A549 (cell line): ENCODE data around the gene ZNF628. TPM values are rescaled to one million over a fixed set of nuclear protein-coding genes. Genes with fewer than 3 reads are reported as not detected.

Experiments
- ATAC-seq, 2 experiments: fragments of 200-7000 bp in 1 of 2; fragments of >200 bp in 1 of 2; cut with Nextera tagmentation in 1 of 2; cut with Tn5 transposase in 1 of 2; 3 replicates each; pipeline versions ENCODE4 v1.8.0 to v1.9.1; 2018 to 2020; ENCODE audit warnings: mild to moderate bottlenecking in 1 of 2, moderate library complexity in 1 of 2
- CTCF ChIA-PET: fragments of 300-600 bp; sonication (Branson Sonifier 250); formaldehyde crosslinking; extraction: SDS; loops from one replicate; lab custom pipeline; 2021; ENCODE audit warnings: antibody characterized with exemption, inconsistent platforms; lab: Yijun Ruan, JAX
- POLR2A ChIA-PET: fragments of 350-600 bp; formaldehyde crosslinking; extraction: SDS; loops from one replicate; lab custom pipeline; 2021; ENCODE audit warnings: antibody characterized with exemption, inconsistent platforms; lab: Yijun Ruan, JAX
- DNase-seq, 2 experiments: peaks; one replicate each; pipeline versions ENCODE4 v3.0.0 to v3.0.0-alpha.2; 2011 to 2016; ENCODE audit warnings: low read depth in 1 of 2, low spot score in 1 of 2
- FAIRE-seq: peaks from 2 replicates; lab custom pipeline; 2011; peaks lifted over from hg19 to GRCh38; lab: Jason Lieb, UNC
- H3K27ac ChIP-seq, 2 experiments: fragments of >200 bp; sonication (Bioruptor Twin); formaldehyde crosslinking; 3 replicates each; pipeline ENCODE4 v1.5.1; 2016 to 2017
- H3K4me1 ChIP-seq: fragments of >200 bp; sonication (Bioruptor Twin); formaldehyde crosslinking; 3 replicates; pipeline ENCODE4 v1.6.1; 2016
- H3K4me2 ChIP-seq: fragments of >200 bp; sonication (Bioruptor Twin); formaldehyde crosslinking; 3 replicates; pipeline ENCODE4 v1.6.1; 2016
- H3K4me3 ChIP-seq: fragments of >200 bp; sonication (Bioruptor Twin); formaldehyde crosslinking; 3 replicates; pipeline ENCODE4 v1.5.1; 2016
- H3K9me3 ChIP-seq: fragments of >200 bp; sonication (Bioruptor Twin); formaldehyde crosslinking; 3 replicates; pipeline ENCODE4 v1.6.1; 2016
- BHLHE40 ChIP-seq: IDR thresholded peaks from 2 replicates; pipeline ENCODE4 v1.6.1; 2012; ENCODE audit warnings: low read depth, low read length, inconsistent platforms
- CTCF ChIP-seq: fragments of >200 bp; sonication (Bioruptor Twin); formaldehyde crosslinking; IDR thresholded peaks from 3 replicates; pipeline ENCODE4 v1.5.1; 2016
- FOSB ChIP-seq: fragments of 250-450 bp; sonication (Bioruptor Pico); IDR thresholded peaks from 2 replicates; pipeline ENCODE4 v1.5.0; 2020; ENCODE audit warnings: mild to moderate bottlenecking, moderate library complexity
- HES2 ChIP-seq: fragments of >200 bp; sonication (Bioruptor Twin); formaldehyde crosslinking; IDR thresholded peaks from 2 replicates; pipeline ENCODE4 v1.6.1; 2016
- HEYL ChIP-seq: fragments of 250-450 bp; sonication (Bioruptor Pico); IDR thresholded peaks from 2 replicates; pipeline ENCODE4 v1.8.0; 2021; ENCODE audit warnings: mild to moderate bottlenecking, moderate library complexity
- HOXB5 ChIP-seq: fragments of 250-450 bp; sonication (Bioruptor Pico); IDR thresholded peaks from 2 replicates; pipeline ENCODE4 v1.5.0; 2020; ENCODE audit warnings: mild to moderate bottlenecking, moderate library complexity
- JUN ChIP-seq, 2 experiments: fragments of >200 bp; sonication (Bioruptor Twin); formaldehyde crosslinking; IDR thresholded peaks; 2 replicates in 1 of 2; 3 replicates in 1 of 2; pipeline ENCODE4 v1.6.1; 2016 to 2017
- JUNB ChIP-seq: fragments of >200 bp; sonication (Bioruptor Twin); formaldehyde crosslinking; IDR thresholded peaks from 2 replicates; pipeline ENCODE4 v1.6.1; 2016
- KDM1A ChIP-seq: fragments of 200-600 bp; sonication (generic); IDR thresholded peaks from 2 replicates; pipeline ENCODE4 v1.6.1; 2016; ENCODE audit warnings: low read depth, mild to moderate bottlenecking
- MAFK ChIP-seq: fragments of 450-650 bp; IDR thresholded peaks from 2 replicates; pipeline ENCODE4 v1.6.1; 2014; ENCODE audit not compliant: partially characterized antibody
- MAZ ChIP-seq: fragments of 150-350 bp; IDR thresholded peaks from 2 replicates; pipeline ENCODE4 v1.6.1; 2014; ENCODE audit warnings: antibody characterized with exemption, low read depth, low read length, borderline replicate concordance
- MYC ChIP-seq: IDR thresholded peaks from 2 replicates; pipeline ENCODE4 v1.6.1; 2012; ENCODE audit warnings: mild to moderate bottlenecking, inconsistent platforms, low read length, improper control_type of control experiment, borderline replicate concordance
- NFE2L2 ChIP-seq: fragments of 150-350 bp; conservative IDR thresholded peaks from 2 replicates; pipeline ENCODE4 v1.6.1; 2014; ENCODE audit warnings: low read length
- NR3C1 ChIP-seq: fragments of >200 bp; sonication (Bioruptor Twin); formaldehyde crosslinking; IDR thresholded peaks from 3 replicates; pipeline ENCODE4 v1.6.1; 2017
- PHF8 ChIP-seq: fragments of 200-600 bp; sonication (generic); IDR thresholded peaks from 2 replicates; pipeline ENCODE4 v1.6.1; 2016; ENCODE audit warnings: low read depth, mild to moderate bottlenecking, antibody characterized with exemption, moderate library complexity, borderline replicate concordance
- RAD21 ChIP-seq, 2 experiments: fragments of >200 bp in 1 of 2; sonication (Bioruptor Twin) in 1 of 2; formaldehyde crosslinking in 1 of 2; IDR thresholded peaks in 1 of 2; conservative IDR thresholded peaks in 1 of 2; 2 replicates in 1 of 2; 3 replicates in 1 of 2; pipeline ENCODE4 v1.6.1; 2012 to 2018; ENCODE audit warnings: inconsistent platforms in 1 of 2
- RFX5 ChIP-seq: fragments of 450-650 bp; IDR thresholded peaks from 2 replicates; pipeline ENCODE4 v1.7.1; 2014; ENCODE audit warnings: antibody characterized with exemption, mild to moderate bottlenecking, moderate library complexity
- RNF2 ChIP-seq: fragments of 200-600 bp; sonication (generic); IDR thresholded peaks from 2 replicates; pipeline ENCODE4 v1.6.1; 2016; ENCODE audit warnings: low read depth, mild to moderate bottlenecking, antibody characterized with exemption, moderate library complexity, borderline replicate concordance
- SMC3 ChIP-seq: fragments of >200 bp; sonication (Bioruptor Twin); formaldehyde crosslinking; IDR thresholded peaks from 3 replicates; pipeline ENCODE4 v1.6.1; 2018; ENCODE audit warnings: inconsistent platforms
- TFCP2L1 ChIP-seq: fragments of 250-450 bp; sonication (Bioruptor Pico); IDR thresholded peaks from 2 replicates; pipeline ENCODE4 v1.5.0; 2021; ENCODE audit warnings: mild to moderate bottlenecking
- TP53 ChIP-seq: fragments of 250-450 bp; sonication (Bioruptor Pico); IDR thresholded peaks from 2 replicates; pipeline ENCODE4 v1.5.0; 2021; ENCODE audit warnings: mild to moderate bottlenecking, moderate library complexity
- USF2 ChIP-seq: fragments of 450-650 bp; IDR thresholded peaks from 2 replicates; pipeline ENCODE4 v1.6.1; 2014; ENCODE audit warnings: antibody characterized with exemption
- ZSCAN20 ChIP-seq: fragments of 250-450 bp; sonication (Bioruptor Pico); IDR thresholded peaks from 2 replicates; pipeline ENCODE4 v1.8.0; 2022; ENCODE audit warnings: mild to moderate bottlenecking, moderate library complexity
- WGBS: methylation state at CpG from one replicate; pipeline ENCODE4 v1.1.6; 2017; ENCODE audit errors: missing lambda C conversion rate; 5-methylcytosine and 5-hydroxymethylcytosine counted together
- polyA plus RNA-seq, 4 experiments: library from polyadenylated mRNA; depleted of rRNA in 3 of 4; stranded (reverse); fragments of >200 nt; fragmentation: RNase III in 1 of 4; extraction: RNeasy Plus Mini Kit Qiagen cat#74134 plus additional on column Dnase treatment in 1 of 4; gene quantifications; 2 replicates in 3 of 4; 3 replicates in 1 of 4; pipeline ENCODE4 v1.2.3, GENCODE V29; 2011 to 2017
- TF ChIP-seq, protein P1 (sequence below): IDR thresholded peaks from 2 replicates; pipeline ENCODE4 v1.6.1; 2012
- TF ChIP-seq, protein P2 (sequence below): IDR thresholded peaks from 2 replicates; pipeline ENCODE4 v1.6.1; 2012; ENCODE audit warnings: low read depth, borderline replicate concordance
- TF ChIP-seq, protein P3 (sequence below): fragments of 250-450 bp; sonication (Bioruptor Pico); IDR thresholded peaks from 2 replicates; pipeline ENCODE4 v1.5.0; 2020; ENCODE audit warnings: low read depth, mild to moderate bottlenecking, moderate library complexity

The ZNF628 gene
- polyA plus RNA-seq, 2 of the 4 experiments (the other 2 are of a cell fraction) = 0.32 to 5.7 TPM

DNA sequence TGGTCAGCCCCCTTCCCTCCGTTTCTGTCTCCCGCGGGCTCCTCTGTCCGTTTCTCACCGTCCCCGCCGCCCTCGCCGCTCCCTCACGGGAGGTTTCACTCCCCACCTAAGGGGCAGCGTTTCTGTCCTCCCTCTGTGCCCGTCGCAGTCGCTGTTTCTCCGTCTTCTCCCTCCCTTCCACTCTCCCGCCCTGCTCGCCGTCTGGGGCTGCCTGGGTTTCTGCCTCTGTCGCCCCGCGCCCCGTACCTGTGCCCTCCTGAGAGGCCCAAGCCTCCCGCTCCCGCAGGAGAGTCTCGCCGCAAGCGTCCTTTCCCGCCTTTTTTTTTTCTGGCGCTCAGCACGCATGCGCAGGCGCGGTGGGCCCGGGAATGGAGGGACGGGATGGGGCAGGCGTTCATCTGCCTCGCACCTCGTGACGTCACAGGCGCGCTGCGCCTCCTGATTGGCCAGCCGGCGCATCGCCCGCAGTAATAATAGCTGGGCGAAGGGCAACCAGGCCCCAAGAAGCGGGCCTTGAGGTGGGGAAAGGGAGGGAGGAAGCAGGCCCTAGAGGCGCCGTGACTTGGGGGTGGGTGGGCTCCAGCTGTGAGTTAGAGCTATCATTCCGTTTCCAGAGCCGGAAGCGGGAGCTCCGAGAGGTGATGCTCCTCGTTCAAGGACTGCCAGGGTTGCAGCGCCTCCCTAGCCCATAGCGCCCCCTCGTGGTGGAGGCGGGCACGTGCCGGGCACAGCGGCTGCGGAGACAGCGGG lies 27.3 kb downstream of the ZNF628 start:
- TF ChIP-seq BHLHE40 (peak; percentile 74), MAFK (no peak), MYC (peak; percentile 48; the same call in 1 of the 2 replicates), JUN (IDR thresholded peaks at IDR 0.05) (no peak), RNF2 (peak; percentile 81; the same call in 1 of the 2 replicates), RAD21 (conservative IDR thresholded peaks at IDR 0.05 in 1 of 2, IDR thresholded peaks at IDR 0.05 in 1 of 2) (peak; percentile 93 to 94), RFX5 (peak; percentile 99), USF2 (peak; percentile 57), SMC3 (peak; percentile 84), TP53 (CRISPR knock-in tag) (peak; percentile 35; the same call in 1 of the 2 replicates), NR3C1 (no peak), CTCF (peak; percentile 95)
- TF ChIP-seq, protein P1, sequence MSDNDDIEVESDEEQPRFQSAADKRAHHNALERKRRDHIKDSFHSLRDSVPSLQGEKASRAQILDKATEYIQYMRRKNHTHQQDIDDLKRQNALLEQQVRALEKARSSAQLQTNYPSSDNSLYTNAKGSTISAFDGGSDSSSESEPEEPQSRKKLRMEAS = peak; percentile 100
- TF ChIP-seq, protein P2, sequence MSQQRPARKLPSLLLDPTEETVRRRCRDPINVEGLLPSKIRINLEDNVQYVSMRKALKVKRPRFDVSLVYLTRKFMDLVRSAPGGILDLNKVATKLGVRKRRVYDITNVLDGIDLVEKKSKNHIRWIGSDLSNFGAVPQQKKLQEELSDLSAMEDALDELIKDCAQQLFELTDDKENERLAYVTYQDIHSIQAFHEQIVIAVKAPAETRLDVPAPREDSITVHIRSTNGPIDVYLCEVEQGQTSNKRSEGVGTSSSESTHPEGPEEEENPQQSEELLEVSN = peak; percentile 100
- TF ChIP-seq, all 56 proteins: peak for 11
- no peaks in the 10 kb centered on the region for H3K4me1 ChIP-seq
- WGBS = 33% methylated on average over 58 of the region's 64 CpGs
- FAIRE-seq (no peak), DNase-seq (peak; percentile 95 to 96), ATAC-seq (peak; percentile 82 to 92)
- peak overlapping the region; percentile 31 for H3K4me3 ChIP-seq
- peak overlapping the region; percentile 50 to 75; a peak in 4 of 6 replicates for H3K27ac ChIP-seq
- peaks cover 9% of the 10 kb centered on the region; the same call in 1 of the 3 replicates for H3K9me3 ChIP-seq
- H3K4me2 ChIP-seq = peak overlapping the region; percentile 76
- POLR2A ChIA-PET = interaction anchor here (0.6 to 2.2 kb wide), 16 partner anchors 9 to 362 kb away, joined by 3 to 10 read pairs (median 4); partner anchors contain the start of genes FIZ1, NAT14, UBE2S and ZNF524
- CTCF ChIA-PET = interaction anchor here (0.6 to 15.3 kb wide), 80 partner anchors 11 to 1025 kb away, joined by 3 to 363 read pairs (median 5); partner anchors contain the start of genes FIZ1, ISOC2, NAT14 and SSC5D

DNA sequence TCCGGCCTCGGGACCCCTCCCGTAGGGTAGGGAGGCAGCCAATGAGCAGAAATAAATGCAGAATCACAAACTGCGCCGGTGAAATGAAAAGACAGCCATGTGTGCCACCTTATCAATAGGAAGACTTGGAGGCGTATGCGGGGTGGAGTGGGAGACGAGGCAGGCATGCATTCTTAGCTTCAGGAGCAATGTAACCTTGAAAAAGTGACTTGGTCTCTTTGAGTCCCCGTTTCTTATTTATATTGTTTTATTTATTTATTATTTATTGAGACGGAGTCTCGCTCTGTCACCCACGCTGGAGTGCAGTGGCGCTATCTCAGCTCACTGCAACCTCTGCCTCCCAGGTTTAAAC lies 27.8 kb downstream of the ZNF628 start:
- POLR2A ChIA-PET = interaction anchor here (0.6 to 2.2 kb wide), 16 partner anchors 10 to 363 kb away, joined by 3 to 10 read pairs (median 4); partner anchors contain the start of genes FIZ1, NAT14, UBE2S and ZNF524
- Histone ChIP-seq H3K27ac (no peak overlapping the region), H3K4me1 (no peaks in the 10 kb centered on the region)
- no peak for DNase-seq
- whole genome bisulfite sequencing = 42% methylated on average over 13 of the region's 13 CpGs
- CTCF ChIA-PET = interaction anchor here (0.6 to 15.3 kb wide), 81 partner anchors 10 to 1025 kb away, joined by 3 to 363 read pairs (median 5); partner anchors contain the start of genes FIZ1, ISOC2, NAT14 and SSC5D
- no peak for TF ChIP-seq HOXB5 (CRISPR knock-in tag)
- no peak for TF ChIP-seq JUNB
- TF ChIP-seq HEYL (CRISPR knock-in tag) = no peak
- no peak for TF ChIP-seq MAFK
- TF ChIP-seq KDM1A = no peak
- TF ChIP-seq HES2 = no peak
- no peak for TF ChIP-seq PHF8
- TF ChIP-seq ZSCAN20 = no peak
- TF ChIP-seq, protein P3, sequence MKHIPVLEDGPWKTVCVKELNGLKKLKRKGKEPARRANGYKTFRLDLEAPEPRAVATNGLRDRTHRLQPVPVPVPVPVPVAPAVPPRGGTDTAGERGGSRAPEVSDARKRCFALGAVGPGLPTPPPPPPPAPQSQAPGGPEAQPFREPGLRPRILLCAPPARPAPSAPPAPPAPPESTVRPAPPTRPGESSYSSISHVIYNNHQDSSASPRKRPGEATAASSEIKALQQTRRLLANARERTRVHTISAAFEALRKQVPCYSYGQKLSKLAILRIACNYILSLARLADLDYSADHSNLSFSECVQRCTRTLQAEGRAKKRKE (CRISPR knock-in tag) = no peak
- TF ChIP-seq TFCP2L1 (CRISPR knock-in tag) = no peak
- TF ChIP-seq CTCF = no peak; the same call in 2 of the 3 replicates
- no peak for TF ChIP-seq NR3C1
- no peak for TF ChIP-seq NFE2L2
- no peak for TF ChIP-seq FOSB
- no peak for TF ChIP-seq JUN (IDR thresholded peaks at IDR 0.05)
- TF ChIP-seq MAZ = no peak
- TF ChIP-seq, all 56 proteins: peak for 0
- FAIRE-seq (no peak), ATAC-seq (no peak)
- Histone ChIP-seq H3K4me2 (peak overlapping the region; percentile 76), H3K9me3 (peaks cover 9% of the 10 kb centered on the region; the same call in 1 of the 3 replicates), H3K4me3 (peak overlapping the region; percentile 31; the same call in 1 of the 3 replicates)
